HEK293 (cell line): ENCODE data around the gene MAGEA8.

Source experiments
- GFI1B ChIP-seq: fragments of 450-650 bp; formaldehyde crosslinking; IDR thresholded peaks from 2 replicates; pipeline ENCODE4 v1.5.1; 2016; ENCODE audit warnings: missing biosample characterization, missing genetic modification characterization
- MEIS1 ChIP-seq: sonication (generic); formaldehyde crosslinking; IDR thresholded peaks from 2 replicates; pipeline ENCODE4 v1.8.1; 2022; ENCODE audit warnings: missing genetic modification reagents, mild to moderate bottlenecking, borderline replicate concordance
- SCRT1 ChIP-seq: fragments of 450-650 bp; formaldehyde crosslinking; IDR thresholded peaks from 2 replicates; pipeline ENCODE4 v1.5.1; 2016; ENCODE audit warnings: missing biosample characterization, missing genetic modification characterization, borderline replicate concordance
- YY2 ChIP-seq: fragments of 450-650 bp; formaldehyde crosslinking; IDR thresholded peaks from 2 replicates; pipeline ENCODE4 v1.5.1; 2016; ENCODE audit warnings: missing biosample characterization, missing genetic modification characterization
- ZEB2 ChIP-seq: fragments of 450-650 bp; formaldehyde crosslinking; IDR thresholded peaks from 2 replicates; pipeline ENCODE4 v1.5.1; 2016; ENCODE audit warnings: missing biosample characterization, missing genetic modification characterization
- ZFHX2 ChIP-seq: fragments of 450-650 bp; formaldehyde crosslinking; conservative IDR thresholded peaks from 2 replicates; pipeline ENCODE4 v1.5.1; 2016; ENCODE audit warnings: missing biosample characterization, missing genetic modification characterization
- ZFP3 ChIP-seq: fragments of 450-650 bp; formaldehyde crosslinking; IDR thresholded peaks from 2 replicates; pipeline ENCODE4 v1.5.1; 2016; ENCODE audit warnings: low read depth, missing biosample characterization, missing genetic modification characterization
- ZNF23 ChIP-seq: fragments of 450-650 bp; formaldehyde crosslinking; IDR thresholded peaks from 2 replicates; pipeline ENCODE4 v1.5.1; 2016; ENCODE audit warnings: missing biosample characterization, missing genetic modification characterization, borderline replicate concordance
- ZNF433 ChIP-seq: fragments of 450-650 bp; formaldehyde crosslinking; IDR thresholded peaks from 2 replicates; pipeline ENCODE4 v1.5.1; 2016; ENCODE audit warnings: missing biosample characterization, missing genetic modification characterization, low read depth
- TF ChIP-seq, protein P1 (sequence below): fragments of 450-650 bp; formaldehyde crosslinking; IDR thresholded peaks from 2 replicates; pipeline ENCODE4 v1.5.1; 2016; ENCODE audit warnings: missing biosample characterization, missing genetic modification characterization, low read depth
- TF ChIP-seq, protein P2 (sequence below): fragments of 450-650 bp; formaldehyde crosslinking; IDR thresholded peaks from 2 replicates; pipeline ENCODE4 v1.5.1; 2016; ENCODE audit warnings: missing biosample characterization, missing genetic modification characterization, low read depth
- TF ChIP-seq, protein P3 (sequence below): fragments of 450-650 bp; formaldehyde crosslinking; optimal IDR thresholded peaks from 2 replicates; pipeline ENCODE3; 2016; ENCODE audit warnings: missing biosample characterization, mild to moderate bottlenecking, missing genetic modification characterization
- TF ChIP-seq, protein P4 (sequence below): fragments of 450-650 bp; formaldehyde crosslinking; IDR thresholded peaks from 2 replicates; pipeline ENCODE4 v1.5.1; 2016; ENCODE audit warnings: missing biosample characterization, missing genetic modification characterization

DNA sequence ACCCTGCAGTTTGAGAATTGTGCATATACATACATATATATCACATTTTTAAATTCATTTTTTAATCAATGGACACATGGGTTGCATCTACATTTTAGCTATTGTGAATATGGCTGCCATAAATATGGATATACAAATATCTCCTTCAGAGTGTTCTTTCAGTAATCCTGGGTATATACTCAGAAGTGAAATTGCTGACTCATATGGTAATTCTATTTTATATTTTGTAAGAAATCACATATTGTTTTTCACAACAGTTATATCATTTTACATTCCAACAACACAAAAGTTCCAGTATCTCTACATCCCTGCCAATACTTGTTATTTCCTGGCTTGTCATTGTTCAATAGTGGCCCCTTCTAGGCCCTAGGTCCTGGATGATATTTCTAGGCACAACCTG lies 27.7 kb downstream of the MAGEA8 start:
- TF ChIP-seq YY2 (tag by site-specific recombination) (no peak), ZNF433 (tag by site-specific recombination) (no peak), MEIS1 (no peak), ZFP3 (tag by site-specific recombination) (no peak), GFI1B (no peak), ZEB2 (tag by site-specific recombination) (no peak), SCRT1 (no peak), ZFHX2 (no peak), ZNF23 (no peak)
- TF ChIP-seq, protein P1, sequence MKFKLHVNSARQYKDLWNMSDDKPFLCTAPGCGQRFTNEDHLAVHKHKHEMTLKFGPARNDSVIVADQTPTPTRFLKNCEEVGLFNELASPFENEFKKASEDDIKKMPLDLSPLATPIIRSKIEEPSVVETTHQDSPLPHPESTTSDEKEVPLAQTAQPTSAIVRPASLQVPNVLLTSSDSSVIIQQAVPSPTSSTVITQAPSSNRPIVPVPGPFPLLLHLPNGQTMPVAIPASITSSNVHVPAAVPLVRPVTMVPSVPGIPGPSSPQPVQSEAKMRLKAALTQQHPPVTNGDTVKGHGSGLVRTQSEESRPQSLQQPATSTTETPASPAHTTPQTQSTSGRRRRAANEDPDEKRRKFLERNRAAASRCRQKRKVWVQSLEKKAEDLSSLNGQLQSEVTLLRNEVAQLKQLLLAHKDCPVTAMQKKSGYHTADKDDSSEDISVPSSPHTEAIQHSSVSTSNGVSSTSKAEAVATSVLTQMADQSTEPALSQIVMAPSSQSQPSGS, result no peak
- TF ChIP-seq, protein P2, sequence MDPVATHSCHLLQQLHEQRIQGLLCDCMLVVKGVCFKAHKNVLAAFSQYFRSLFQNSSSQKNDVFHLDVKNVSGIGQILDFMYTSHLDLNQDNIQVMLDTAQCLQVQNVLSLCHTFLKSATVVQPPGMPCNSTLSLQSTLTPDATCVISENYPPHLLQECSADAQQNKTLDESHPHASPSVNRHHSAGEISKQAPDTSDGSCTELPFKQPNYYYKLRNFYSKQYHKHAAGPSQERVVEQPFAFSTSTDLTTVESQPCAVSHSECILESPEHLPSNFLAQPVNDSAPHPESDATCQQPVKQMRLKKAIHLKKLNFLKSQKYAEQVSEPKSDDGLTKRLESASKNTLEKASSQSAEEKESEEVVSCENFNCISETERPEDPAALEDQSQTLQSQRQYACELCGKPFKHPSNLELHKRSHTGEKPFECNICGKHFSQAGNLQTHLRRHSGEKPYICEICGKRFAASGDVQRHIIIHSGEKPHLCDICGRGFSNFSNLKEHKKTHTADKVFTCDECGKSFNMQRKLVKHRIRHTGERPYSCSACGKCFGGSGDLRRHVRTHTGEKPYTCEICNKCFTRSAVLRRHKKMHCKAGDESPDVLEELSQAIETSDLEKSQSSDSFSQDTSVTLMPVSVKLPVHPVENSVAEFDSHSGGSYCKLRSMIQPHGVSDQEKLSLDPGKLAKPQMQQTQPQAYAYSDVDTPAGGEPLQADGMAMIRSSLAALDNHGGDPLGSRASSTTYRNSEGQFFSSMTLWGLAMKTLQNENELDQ (tag by site-specific recombination), result no peak
- TF ChIP-seq, protein P3, sequence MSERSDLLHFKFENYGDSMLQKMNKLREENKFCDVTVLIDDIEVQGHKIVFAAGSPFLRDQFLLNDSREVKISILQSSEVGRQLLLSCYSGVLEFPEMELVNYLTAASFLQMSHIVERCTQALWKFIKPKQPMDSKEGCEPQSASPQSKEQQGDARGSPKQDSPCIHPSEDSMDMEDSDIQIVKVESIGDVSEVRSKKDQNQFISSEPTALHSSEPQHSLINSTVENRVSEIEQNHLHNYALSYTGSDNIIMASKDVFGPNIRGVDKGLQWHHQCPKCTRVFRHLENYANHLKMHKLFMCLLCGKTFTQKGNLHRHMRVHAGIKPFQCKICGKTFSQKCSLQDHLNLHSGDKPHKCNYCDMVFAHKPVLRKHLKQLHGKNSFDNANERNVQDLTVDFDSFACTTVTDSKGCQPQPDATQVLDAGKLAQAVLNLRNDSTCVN (tag by site-specific recombination), result no peak
- TF ChIP-seq, protein P4, sequence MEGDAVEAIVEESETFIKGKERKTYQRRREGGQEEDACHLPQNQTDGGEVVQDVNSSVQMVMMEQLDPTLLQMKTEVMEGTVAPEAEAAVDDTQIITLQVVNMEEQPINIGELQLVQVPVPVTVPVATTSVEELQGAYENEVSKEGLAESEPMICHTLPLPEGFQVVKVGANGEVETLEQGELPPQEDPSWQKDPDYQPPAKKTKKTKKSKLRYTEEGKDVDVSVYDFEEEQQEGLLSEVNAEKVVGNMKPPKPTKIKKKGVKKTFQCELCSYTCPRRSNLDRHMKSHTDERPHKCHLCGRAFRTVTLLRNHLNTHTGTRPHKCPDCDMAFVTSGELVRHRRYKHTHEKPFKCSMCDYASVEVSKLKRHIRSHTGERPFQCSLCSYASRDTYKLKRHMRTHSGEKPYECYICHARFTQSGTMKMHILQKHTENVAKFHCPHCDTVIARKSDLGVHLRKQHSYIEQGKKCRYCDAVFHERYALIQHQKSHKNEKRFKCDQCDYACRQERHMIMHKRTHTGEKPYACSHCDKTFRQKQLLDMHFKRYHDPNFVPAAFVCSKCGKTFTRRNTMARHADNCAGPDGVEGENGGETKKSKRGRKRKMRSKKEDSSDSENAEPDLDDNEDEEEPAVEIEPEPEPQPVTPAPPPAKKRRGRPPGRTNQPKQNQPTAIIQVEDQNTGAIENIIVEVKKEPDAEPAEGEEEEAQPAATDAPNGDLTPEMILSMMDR, result no peak
